Epithelial cell of proximal tubule (primary cell): ENCODE results near the gene TMEM236. TPM values are rescaled to one million over a fixed set of nuclear protein-coding genes. Genes with fewer than 3 reads are reported as not detected.

ENCODE experiments used
- DNase-seq: peaks from one replicate; pipeline ENCODE4 v3.0.0-alpha.2; 2011; ENCODE audit warnings: low read depth
- H3K4me3 ChIP-seq: 2 replicates; pipeline ENCODE4 v1.5.1; 2011; ENCODE audit warnings: low read depth, mild to moderate bottlenecking, low read length
- CTCF ChIP-seq: conservative IDR thresholded peaks from 2 replicates; pipeline ENCODE4 v1.5.1; 2012; ENCODE audit warnings: low read depth, mild to moderate bottlenecking, low read length
- total RNA-seq: library from RNA; depleted of rRNA; stranded (reverse); fragments of >200 nt; gene quantifications from 2 replicates; pipeline ENCODE4 v1.2.3, GENCODE V29; 2015

Gene TMEM236
- total RNA-seq, 1 donor from 2014 or later = 0.17 TPM

GRCh38 chr10:17784688-17785087, 32.7 kb downstream of the TMEM236 start:
- no peak for TF ChIP-seq CTCF
- no peak overlapping the region for H3K4me3 ChIP-seq
- no peak for DNase-seq

DNA sequence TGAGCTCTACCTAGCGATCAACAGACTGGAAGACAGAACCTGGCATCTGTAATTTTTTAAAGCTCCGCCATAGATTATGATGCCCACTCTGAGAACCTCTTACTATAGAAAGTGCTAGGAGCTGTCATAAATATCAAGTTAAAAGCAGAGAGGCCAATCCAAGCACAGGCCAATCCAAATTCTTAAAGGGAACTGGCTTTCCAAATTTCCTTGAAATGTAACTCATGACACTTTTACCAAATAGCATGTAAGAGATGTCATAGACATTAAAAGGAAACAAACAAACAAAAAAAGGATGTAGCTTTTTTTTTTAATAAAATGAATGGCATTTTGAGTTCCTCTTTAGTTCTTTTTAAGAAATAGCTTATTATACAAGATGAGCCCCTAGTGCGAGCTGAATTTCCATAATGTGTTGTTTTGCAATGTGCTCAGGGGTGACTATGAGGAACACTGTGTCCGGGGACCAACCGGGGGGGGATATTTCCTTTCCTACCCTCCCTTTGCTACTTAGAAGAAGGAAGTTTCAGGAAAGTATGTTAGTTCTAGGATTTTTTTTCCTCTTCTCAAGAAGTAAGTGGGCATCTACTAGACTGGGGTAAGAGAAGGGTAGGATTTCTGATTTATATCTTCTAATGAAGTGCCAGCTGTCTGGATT, 33.4 kb downstream of the TMEM236 start:
- no peak for TF ChIP-seq CTCF
- H3K4me3 ChIP-seq = no peak overlapping the region
- DNase-seq = no peak

DNA sequence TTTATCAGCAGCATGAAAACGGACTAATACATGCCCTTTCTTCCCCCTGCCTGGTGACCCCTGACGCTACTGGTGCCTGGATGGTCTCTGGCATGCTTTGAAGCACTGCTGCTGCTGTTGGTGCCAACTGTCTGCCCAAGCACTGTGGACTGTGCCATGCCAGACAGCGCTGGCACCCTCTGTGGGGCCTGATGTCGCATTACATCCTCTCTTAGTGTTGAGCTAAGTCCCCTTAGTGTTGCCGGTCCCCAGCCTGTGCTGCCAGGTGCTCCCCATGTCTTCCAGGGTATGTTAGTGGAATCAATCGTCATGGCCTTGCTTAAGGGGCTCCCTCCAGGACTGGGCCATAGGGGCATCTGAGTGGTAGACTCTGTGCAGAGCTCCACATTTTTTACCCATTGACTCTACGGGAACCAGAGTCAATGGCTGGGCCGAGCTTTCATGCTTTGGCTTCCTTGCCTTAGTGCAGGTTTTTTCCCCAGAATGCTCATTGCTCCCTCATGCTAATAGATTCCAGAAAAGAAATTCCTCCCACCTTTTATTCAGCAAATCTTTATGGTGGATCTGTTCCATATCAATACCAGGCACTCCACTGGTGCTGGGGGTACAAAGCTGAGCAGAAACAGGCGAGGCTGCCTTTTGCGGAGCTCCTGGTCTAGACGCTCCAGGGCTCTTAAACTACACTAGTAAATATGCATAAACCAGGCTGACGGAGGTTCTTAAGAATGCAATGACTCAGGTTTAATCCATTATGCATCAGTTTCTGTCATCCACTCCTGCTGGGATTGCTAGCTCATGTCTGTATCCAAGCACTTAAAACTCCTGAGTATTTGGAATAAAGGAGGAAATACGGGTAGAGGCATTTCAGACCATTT, 35.3 kb downstream of the TMEM236 start:
- DNase-seq = peak; percentile 95
- TF ChIP-seq CTCF = no peak
- H3K4me3 ChIP-seq = no peak overlapping the region

GRCh38 chr10:17788646-17789045, 36.6 kb downstream of the TMEM236 start:
- H3K4me3 ChIP-seq = no peak overlapping the region
- no peak for DNase-seq
- no peak for TF ChIP-seq CTCF

GRCh38 chr10:17789396-17789795, 37.4 kb downstream of the TMEM236 start:
- TF ChIP-seq CTCF = no peak
- H3K4me3 ChIP-seq = no peak overlapping the region
- no peak for DNase-seq

- DNase-seq = no peak
- no peak overlapping the region for H3K4me3 ChIP-seq
- no peak for TF ChIP-seq CTCF
Measured at GRCh38 chr10:17790651-17791050, 38.6 kb downstream of the TMEM236 start.

DNA sequence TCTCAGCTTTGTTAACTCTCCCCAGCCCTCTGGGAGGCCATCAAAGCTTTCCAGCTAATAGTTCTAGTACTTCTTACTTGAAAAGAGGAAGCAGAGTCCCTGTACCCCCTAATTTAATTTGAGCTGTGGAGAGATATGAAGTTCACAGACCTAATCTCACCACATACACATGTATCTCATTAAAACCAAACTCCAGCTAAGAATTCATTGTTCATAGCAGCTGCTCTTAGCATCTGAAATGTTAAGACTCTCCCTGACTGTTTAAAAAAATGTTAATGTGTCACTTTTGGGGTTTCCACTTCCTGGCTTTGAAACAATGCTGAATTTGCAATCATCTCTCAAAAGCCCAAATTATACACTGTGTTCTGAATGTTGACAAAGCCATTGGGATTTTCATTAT, 41.0 kb downstream of the TMEM236 start:
- TF ChIP-seq CTCF = no peak

More for the DNA sequence above, 41.0 kb downstream of the TMEM236 start:
- DNase-seq = no peak
- H3K4me3 ChIP-seq = no peak overlapping the region
